ENCODE data around the gene ALG1. TPM values are rescaled to one million over a fixed set of nuclear protein-coding genes. Genes with fewer than 3 reads are reported as not detected.

ALG1 gene
- total RNA-seq, 1 donor, result 41.9 TPM

- H3K4me3 ChIP-seq (ENCODE audit: low read depth, low read length), result no peak overlapping the region
- TF ChIP-seq CTCF (IDR thresholded peaks at IDR 0.05; ENCODE audit: insufficient read depth, low read depth, low read length), result peak; percentile 36
- no peak for DNase-seq (ENCODE audit: low read depth)
These were observed 13.2 kb upstream of the ALG1 start for GRCh38 chr16:5058476-5058875.

GRCh38 chr16:5059386-5060072 lies 12.1 kb upstream of the ALG1 start:
- H3K4me3 ChIP-seq (ENCODE audit: low read depth, low read length), result no peak overlapping the region
- TF ChIP-seq CTCF (IDR thresholded peaks at IDR 0.05; ENCODE audit: insufficient read depth, low read depth, low read length), result no peak
- no peak for DNase-seq (ENCODE audit: low read depth)

- no peak for TF ChIP-seq CTCF (IDR thresholded peaks at IDR 0.05; ENCODE audit: insufficient read depth, low read depth, low read length)
- no peak for DNase-seq (ENCODE audit: low read depth)
- no peak overlapping the region for H3K4me3 ChIP-seq (ENCODE audit: low read depth, low read length)
These were observed 11.5 kb upstream of the ALG1 start for GRCh38 chr16:5060073-5060641.

- no peak overlapping the region for H3K4me3 ChIP-seq (ENCODE audit: low read depth, low read length)
- TF ChIP-seq CTCF (IDR thresholded peaks at IDR 0.05; ENCODE audit: insufficient read depth, low read depth, low read length), result no peak
- DNase-seq (ENCODE audit: low read depth), result no peak
These were observed 9.6 kb upstream of the ALG1 start for GRCh38 chr16:5062051-5062450.

GRCh38 chr16:5062790-5063765 lies 8.6 kb upstream of the ALG1 start:
- H3K4me3 ChIP-seq (ENCODE audit: low read depth, low read length), result no peak overlapping the region
- TF ChIP-seq CTCF (IDR thresholded peaks at IDR 0.05; ENCODE audit: insufficient read depth, low read depth, low read length), result no peak
- DNase-seq (ENCODE audit: low read depth), result no peak

- no peak overlapping the region for H3K4me3 ChIP-seq (ENCODE audit: low read depth, low read length)
- TF ChIP-seq CTCF (IDR thresholded peaks at IDR 0.05; ENCODE audit: insufficient read depth, low read depth, low read length), result no peak
- DNase-seq (ENCODE audit: low read depth), result no peak
These were observed 6.7 kb upstream of the ALG1 start for GRCh38 chr16:5064915-5065314.

Measured in fibroblast of villous mesenchyme (primary cell).